ENCODE results near the gene PER2.

DNA sequence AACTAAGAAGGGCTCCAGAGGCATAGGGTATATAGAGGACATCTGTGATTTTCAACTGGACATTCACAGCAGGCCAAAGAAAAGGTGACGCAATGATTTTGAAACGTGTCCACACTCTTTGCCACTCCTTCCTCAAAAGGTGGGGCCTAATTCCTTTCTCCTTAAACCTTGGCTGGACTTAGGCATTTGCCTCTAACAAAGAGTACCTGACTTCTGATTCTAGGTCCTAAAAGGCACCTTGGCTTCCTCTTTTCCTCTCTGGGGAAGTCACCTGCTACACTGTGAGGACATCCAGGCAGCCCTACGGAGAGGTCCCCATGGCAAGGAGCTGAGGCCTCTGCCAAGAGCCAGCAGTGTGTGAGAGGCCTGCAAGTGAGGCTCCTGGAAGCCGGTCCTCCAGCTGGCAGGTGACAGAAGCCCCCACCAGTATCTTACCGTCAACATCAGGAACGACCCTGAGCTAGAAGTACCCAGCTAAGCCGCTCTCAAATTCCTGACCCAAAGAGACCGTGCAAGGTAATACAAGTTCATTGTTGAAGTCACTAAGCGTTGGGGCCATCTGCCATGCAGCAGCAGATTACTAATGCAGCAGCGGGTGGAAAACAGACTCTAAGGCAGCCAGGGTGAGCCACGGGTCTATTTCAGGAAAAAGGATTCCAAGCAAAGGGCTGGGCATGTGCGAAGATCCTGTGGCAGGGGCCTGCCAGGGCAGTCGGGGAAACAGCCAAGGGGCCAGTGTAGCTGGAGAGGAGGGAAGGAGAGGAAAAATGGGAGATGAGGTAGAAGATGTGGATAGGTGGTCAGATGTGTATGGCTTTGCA is 41.2 kb downstream of the PER2 start:
- TF ChIP-seq, protein P1, sequence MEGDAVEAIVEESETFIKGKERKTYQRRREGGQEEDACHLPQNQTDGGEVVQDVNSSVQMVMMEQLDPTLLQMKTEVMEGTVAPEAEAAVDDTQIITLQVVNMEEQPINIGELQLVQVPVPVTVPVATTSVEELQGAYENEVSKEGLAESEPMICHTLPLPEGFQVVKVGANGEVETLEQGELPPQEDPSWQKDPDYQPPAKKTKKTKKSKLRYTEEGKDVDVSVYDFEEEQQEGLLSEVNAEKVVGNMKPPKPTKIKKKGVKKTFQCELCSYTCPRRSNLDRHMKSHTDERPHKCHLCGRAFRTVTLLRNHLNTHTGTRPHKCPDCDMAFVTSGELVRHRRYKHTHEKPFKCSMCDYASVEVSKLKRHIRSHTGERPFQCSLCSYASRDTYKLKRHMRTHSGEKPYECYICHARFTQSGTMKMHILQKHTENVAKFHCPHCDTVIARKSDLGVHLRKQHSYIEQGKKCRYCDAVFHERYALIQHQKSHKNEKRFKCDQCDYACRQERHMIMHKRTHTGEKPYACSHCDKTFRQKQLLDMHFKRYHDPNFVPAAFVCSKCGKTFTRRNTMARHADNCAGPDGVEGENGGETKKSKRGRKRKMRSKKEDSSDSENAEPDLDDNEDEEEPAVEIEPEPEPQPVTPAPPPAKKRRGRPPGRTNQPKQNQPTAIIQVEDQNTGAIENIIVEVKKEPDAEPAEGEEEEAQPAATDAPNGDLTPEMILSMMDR (IDR thresholded peaks at IDR 0.05): no peak
- no peak for TF ChIP-seq POLR2A (IDR thresholded peaks at IDR 0.05)
